HFFc6 (cell line): ENCODE measurements around the gene SIAH1. TPM values are rescaled to one million over a fixed set of nuclear protein-coding genes. Genes with fewer than 3 reads are reported as not detected.

Experiments used
- DNase-seq: peaks from one replicate; pipeline ENCODE4 v3.0.0-alpha.2; 2018
- H3K27ac Mint-ChIP-seq: 2 replicates; pipeline ENCODE4 v1.8.0; 2020; ENCODE audit warnings: mild to moderate bottlenecking, mixed read lengths
- H3K27me3 Mint-ChIP-seq: 2 replicates; pipeline ENCODE4 v1.8.0; 2021; ENCODE audit warnings: mild to moderate bottlenecking, moderate library complexity, mixed read lengths; ENCODE audit not compliant: insufficient read depth
- H3K36me3 Mint-ChIP-seq: 2 replicates; pipeline ENCODE4 v1.8.0; 2021; ENCODE audit warnings: low read depth, mixed read lengths
- H3K4me1 Mint-ChIP-seq: 2 replicates; pipeline ENCODE4 v1.8.0; 2020; ENCODE audit warnings: low read depth, mixed read lengths
- H3K4me3 Mint-ChIP-seq: 2 replicates; pipeline ENCODE4 v1.8.0; 2020; ENCODE audit warnings: mild to moderate bottlenecking, moderate library complexity, mixed read lengths
- H3K9me3 Mint-ChIP-seq: 2 replicates; pipeline ENCODE4 v1.8.0; 2020; ENCODE audit warnings: mild to moderate bottlenecking, mixed read lengths
- CTCF ChIP-seq: fragments of 200-600 bp; sonication (generic); IDR thresholded peaks from 2 replicates; pipeline ENCODE4 v1.5.0; 2021; ENCODE audit warnings: antibody characterized with exemption, mild to moderate bottlenecking
- long read RNA-seq: library from polyadenylated mRNA; unstranded; transcript quantifications from one replicate; pipeline ENCODE4 v2.0.0, GENCODE V29; 2019
- total RNA-seq, 6 experiments: library from RNA; stranded (reverse); fragmentation: NEBNext Ultra II Directional; extraction: Animal tissue kit (Norgen Biotek cat#: 25700); gene quantifications; 2 replicates in 1 of 6; 3 replicates in 5 of 6; pipeline ENCODE4 v1.2.3, GENCODE V29; 2021

Gene SIAH1
- total RNA-seq, result 10 to 100 TPM in 4 of 6 experiments, 1 to 10 TPM in 2; 8.8 to 11.9 (median 10.2) TPM
- long read RNA-seq, transcript SIAH1-203 (2 exons, 2,147 nt), result major isoform, 11 of 44 reads
- long read RNA-seq, partial matches to known transcripts, result 0 of 44 reads
- long read RNA-seq, other reads (novel, unspliced or antisense), result 30 of 44 reads

- no peaks in the 10 kb centered on the region for H3K9me3 Mint-ChIP-seq
Measured at GRCh38 chr16:48385253-48386150, at the start of gene SIAH1. Gene SIAH1 (minus strand): TSS chr16:48385413. CDS start chr16:48362428, 22,985 bp downstream.

GRCh38 chr16:48434653-48435317 lies 49.6 kb upstream of the SIAH1 start:
- DNase-seq, result no peak
- H3K9me3 Mint-ChIP-seq, result no peaks in the 10 kb centered on the region
- peaks cover 20% of the 10 kb centered on the region for H3K27me3 Mint-ChIP-seq
- H3K36me3 Mint-ChIP-seq, result no peaks in the 10 kb centered on the region
- H3K4me3 Mint-ChIP-seq, result no peak overlapping the region
- H3K4me1 Mint-ChIP-seq, result peaks cover 11% of the 10 kb centered on the region; the same call in 1 of the 2 replicates
- H3K27ac Mint-ChIP-seq, result no peak overlapping the region
- TF ChIP-seq CTCF, result no peak

More at GRCh38 chr16:48385253-48386150, at the start of gene SIAH1:
- Mint-ChIP-seq H3K4me3 (peak within 1 kb of the TSS; percentile 95), H3K36me3 (no peaks in the 10 kb centered on the region), H3K27ac (peak within 1 kb of the TSS; percentile 92), H3K4me1 (peaks cover 29% of the 10 kb centered on the region), H3K27me3 (peaks cover 3% of the 10 kb centered on the region)
- TF ChIP-seq CTCF, result no peak
- peak; percentile 46 for DNase-seq

- H3K36me3 Mint-ChIP-seq, result no peaks in the 10 kb centered on the region
- H3K9me3 Mint-ChIP-seq, result no peaks in the 10 kb centered on the region
- H3K27me3 Mint-ChIP-seq, result peaks cover 20% of the 10 kb centered on the region
- peaks cover 11% of the 10 kb centered on the region; the same call in 1 of the 2 replicates for H3K4me1 Mint-ChIP-seq
- no peak for DNase-seq
- H3K27ac Mint-ChIP-seq, result no peak overlapping the region
- H3K4me3 Mint-ChIP-seq, result no peak overlapping the region
- TF ChIP-seq CTCF, result no peak
Measured at GRCh38 chr16:48433850-48434530, 48.8 kb upstream of the SIAH1 start.

- no peak for TF ChIP-seq CTCF
- H3K9me3 Mint-ChIP-seq, result no peaks in the 10 kb centered on the region
- peaks cover 20% of the 10 kb centered on the region for H3K27me3 Mint-ChIP-seq
- H3K4me3 Mint-ChIP-seq, result no peak overlapping the region
- peaks cover 11% of the 10 kb centered on the region; the same call in 1 of the 2 replicates for H3K4me1 Mint-ChIP-seq
- DNase-seq, result no peak
- H3K27ac Mint-ChIP-seq, result no peak overlapping the region
- no peaks in the 10 kb centered on the region for H3K36me3 Mint-ChIP-seq
Measured at GRCh38 chr16:48433116-48433849, 48.1 kb upstream of the SIAH1 start.
